CD4-positive, alpha-beta T cell treated with Interleukin-4 for 1 hour (primary cell): ENCODE results near the gene TCERG1L.

Experiments used
- DNase-seq, 2 donors: peaks; one replicate each; pipeline ENCODE4 v3.0.0-alpha.2; 2020 to 2022

TCERG1L gene

DNA sequence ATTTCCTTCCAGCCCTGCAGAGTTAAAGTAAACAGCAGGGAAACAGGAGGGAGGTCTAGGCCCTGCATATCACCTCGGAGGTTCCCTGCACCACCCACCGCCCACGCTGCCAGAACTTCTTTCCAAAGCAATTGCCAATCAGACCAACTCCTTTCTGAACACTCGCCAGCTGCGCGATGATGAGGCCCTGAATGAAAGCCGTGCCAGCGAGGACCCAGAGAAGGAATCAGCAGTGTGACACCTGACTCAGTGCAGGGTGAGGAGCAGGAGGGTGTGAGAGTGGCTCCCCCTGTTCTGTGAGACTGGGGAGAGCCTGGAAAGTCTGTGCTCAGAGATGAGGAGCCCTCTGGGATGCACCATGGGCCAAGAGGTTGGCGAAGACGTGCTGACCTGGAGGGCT is 3.3 kb upstream of the TCERG1L start:
- DNase-seq: no peak

DNA sequence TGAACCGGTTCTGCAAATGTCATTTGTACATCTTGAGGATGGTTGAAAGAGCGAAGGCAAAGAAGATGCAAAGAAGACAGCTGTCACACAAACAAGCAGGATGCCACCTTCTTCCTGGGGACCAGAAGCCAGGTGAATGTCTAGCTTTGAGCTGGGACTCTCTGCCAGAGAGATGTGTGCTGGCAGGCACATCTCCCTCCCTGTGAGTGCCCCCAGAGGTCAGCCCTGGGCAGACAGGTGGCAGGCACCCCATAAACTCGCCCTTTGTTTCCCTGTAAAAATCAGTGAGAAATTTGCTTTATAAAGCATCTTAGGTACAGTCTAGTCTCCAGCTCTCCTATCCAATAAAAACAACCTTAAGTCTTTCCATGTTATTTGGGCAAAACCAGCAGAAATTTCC is 2.6 kb upstream of the TCERG1L start:
- no peak for DNase-seq

DNA sequence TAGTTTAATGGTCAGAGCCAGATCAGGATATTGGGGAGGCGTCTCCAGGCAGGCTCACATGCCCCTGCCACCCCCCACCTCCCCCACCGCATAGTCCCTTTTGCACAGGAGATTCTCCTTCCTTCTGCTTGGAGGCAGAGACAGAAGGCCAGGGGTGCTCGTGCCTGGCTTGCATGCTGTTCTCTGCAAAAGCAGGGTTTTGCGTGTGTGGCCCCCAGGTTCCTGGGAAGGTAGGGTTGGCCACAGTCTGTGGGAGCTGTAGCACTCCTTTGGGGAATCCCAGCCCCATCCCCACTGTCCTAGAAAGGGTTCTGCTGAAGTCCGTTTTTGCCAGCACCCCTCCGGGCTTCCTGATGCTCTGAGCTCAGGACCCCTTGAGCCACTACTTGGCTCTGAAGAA is 1.9 kb upstream of the TCERG1L start:
- DNase-seq: no peak

DNA sequence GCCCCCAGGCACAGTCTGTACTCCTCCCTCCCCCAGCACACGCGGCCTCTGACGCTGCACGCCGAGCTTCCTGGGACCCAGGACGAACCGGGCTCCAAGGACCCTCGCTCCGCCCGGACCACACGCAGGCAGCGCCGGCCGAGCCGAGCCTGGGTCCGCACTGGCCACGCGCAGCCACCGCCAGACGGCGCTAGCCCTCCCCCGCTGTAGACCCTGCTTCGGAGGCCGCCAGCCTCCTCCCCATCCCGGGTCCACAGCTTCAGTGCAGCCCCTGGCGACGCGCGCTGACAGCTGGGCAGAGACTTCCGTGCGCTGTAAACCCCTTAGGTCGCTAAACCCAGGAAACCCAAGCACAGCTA is 936 bp upstream of the TCERG1L start:
- no peak for DNase-seq

DNA sequence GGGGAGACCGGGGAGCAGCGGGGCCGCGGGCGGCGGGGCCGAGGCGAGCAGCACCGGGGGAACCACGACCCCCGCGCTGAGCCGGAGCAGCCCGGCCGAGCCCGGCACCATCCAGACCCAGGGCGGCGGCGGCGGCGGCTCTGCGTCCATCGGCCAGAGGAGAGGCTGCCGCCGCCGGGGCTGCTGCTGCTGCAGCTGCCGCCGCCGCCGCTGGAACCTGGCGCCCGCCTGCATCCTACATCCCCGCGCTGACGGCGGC is 190 bp downstream of the TCERG1L start:
- no peak for DNase-seq

DNA sequence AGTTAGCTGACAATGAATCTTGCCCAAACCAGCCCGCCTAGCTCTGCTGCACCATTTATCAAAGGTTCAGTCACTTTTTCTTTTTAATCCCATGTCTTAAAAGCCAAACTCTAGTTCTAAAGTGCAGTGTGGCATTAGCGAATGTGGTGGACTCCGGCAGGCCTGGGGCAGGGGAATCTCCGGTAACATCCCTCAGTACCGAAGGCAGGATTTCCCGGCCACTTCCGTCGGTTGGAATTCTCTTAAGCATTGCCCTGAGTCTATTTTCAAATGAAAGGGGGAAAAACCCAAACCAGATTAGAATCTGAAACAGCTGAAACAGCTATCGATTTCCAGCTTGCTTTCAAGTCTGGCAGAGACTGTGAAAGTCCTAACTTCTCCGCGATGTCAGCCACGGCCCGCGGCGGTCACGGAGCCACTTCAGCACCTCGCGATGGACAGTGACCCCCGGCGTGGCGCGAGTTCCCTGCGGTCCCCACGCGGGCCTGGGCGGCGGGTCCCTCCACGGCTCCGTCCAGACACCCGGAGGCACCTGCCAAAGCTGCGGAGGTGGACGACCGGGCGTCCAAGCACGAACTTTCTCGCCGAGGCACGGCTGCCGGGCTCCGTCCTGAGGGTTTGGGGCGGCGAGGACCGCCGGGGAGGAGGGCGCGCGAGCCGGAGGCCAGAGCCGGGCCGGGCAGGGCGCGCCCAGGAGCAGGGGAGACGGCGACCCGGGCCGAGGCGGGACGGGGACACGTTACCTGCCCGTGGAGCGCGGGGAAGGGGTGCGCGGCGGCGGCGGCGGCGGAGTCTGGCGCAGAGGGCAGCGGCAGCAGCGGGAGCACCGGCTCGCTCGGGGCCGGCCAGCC is 745 bp downstream of the TCERG1L start:
- no peak for DNase-seq

DNA sequence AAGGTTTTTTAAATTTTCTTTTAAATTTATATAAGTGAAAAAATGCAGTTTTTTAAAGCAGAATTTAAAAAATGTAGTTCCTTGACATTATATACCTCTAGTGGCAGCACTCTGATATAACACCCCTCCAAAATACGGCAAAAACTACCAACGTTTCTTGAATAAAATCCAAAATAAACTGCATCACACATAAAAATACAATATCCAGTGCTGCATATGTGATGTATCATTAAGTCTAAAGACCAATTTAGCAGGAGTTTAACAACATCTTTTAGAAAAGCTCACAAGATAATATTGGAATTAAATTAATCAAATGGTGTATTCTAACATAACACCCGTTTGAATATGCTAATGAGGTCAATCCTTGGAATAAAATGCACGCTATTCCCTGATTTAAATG is 1.4 kb downstream of the TCERG1L start:
- DNase-seq: no peak

DNA sequence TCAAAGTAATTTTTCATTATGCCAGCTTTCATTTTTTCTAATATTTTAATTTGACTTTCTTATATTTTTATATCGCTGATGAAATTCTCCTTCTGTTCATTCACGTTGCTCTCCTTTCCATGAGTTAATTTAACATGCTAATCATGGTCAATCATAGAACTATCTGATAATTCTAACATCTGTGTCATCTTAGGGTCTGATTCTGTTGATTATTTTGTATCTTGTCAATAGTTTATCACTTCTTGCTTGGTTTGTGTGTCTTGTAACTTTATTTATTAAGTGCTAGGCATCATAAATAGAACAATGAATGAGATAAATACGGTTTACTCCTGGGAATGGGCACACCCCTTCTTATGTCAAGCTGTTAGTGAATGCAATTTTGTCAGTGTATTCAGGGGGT is 11.0 kb downstream of the TCERG1L start:
- no peak for DNase-seq

DNA sequence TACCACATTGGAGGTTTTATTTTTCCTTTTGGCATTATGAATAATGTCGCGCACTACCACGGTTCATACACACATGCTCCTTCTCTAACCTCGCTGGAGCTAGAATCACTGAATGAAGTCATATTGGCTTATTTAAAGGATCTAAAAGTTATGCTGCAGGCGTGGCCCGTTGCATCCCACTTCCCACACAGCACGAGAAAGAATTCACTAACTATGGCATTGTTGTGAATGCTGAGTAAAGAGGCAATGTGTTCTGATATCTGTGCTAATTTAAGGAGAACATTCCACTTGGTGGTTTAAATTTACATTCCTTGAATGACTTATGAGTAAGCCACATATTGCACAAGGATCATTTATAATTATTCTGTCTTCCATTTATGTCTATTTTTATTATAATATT is 20.7 kb downstream of the TCERG1L start:
- DNase-seq: no peak

DNA sequence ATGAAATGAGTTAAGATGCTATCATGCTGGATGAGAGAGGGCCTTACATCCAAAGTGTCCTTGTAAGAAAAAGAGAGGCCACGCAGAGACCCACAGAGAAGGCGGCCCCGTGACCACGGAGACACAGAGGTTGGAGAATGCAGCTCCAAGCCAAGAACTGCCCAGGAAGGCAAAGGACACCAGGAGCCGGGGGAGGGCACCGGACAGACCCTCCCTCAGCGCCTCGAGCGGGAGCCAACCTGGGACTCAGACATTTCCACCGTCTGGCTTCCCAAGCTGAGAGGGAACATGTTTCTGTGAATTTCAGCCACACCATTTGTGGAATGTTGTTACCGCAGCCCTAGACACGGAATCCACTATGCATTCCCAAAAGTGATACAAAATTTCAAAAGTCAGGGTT is 22.9 kb downstream of the TCERG1L start:
- no peak for DNase-seq

DNA sequence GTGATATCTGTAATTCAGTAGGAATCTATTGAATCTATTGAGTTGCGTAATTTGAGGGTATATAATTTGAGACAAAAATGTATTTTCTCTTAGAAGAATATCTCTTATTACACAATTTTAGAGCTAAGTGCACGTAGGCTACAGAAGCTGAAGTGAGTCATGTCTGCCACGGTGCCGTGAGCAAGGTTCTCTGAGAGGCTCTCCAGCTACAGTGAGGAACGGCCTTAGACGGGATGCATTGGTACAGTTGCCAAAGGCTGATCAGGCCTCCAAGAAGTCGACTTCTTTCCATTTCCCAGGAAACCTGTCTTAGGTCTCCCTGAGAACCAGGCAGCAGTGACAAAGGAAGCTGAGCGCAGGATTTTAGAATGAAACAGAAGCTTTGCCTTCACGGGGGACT is 28.6 kb downstream of the TCERG1L start:
- DNase-seq: no peak

DNA sequence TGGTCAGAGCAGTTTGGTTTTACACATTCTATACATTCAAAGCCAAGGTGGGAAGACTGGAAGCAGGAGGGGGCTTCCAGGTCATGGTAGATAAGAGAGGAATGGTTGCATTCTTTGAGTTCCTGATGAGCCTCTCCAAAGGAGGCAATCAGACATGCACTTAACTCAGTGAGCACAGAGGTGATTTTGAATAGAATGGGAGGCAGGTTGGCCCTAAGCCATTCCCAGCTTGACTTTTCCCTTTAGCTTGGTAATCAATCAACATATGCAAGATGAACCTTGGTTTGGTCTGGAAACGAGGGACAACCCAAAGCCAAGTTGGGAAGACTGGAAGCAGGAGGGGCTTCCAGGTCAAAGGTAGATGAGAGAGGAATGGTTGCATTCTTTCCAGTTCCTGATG is 31.4 kb downstream of the TCERG1L start:
- no peak for DNase-seq

DNA sequence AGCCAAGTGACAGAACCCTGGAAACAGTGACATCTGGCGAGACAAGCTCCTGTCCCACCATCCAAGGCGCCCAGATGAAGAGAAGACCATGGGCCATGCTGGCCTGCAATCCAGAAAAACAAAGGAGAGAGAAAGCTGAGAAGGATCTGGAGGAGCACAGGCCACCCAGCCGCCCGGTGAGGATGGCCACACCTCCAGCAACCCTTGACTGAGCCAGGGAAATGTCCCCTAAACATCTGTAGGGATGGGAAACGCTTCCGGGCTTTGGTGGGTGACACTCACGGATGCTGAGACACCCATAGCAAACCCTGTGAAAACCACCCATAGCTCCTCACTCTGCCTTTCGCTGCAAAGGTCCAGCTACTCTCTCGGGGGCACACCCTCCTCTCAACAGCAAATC is 32.0 kb downstream of the TCERG1L start:
- DNase-seq: no peak

DNA sequence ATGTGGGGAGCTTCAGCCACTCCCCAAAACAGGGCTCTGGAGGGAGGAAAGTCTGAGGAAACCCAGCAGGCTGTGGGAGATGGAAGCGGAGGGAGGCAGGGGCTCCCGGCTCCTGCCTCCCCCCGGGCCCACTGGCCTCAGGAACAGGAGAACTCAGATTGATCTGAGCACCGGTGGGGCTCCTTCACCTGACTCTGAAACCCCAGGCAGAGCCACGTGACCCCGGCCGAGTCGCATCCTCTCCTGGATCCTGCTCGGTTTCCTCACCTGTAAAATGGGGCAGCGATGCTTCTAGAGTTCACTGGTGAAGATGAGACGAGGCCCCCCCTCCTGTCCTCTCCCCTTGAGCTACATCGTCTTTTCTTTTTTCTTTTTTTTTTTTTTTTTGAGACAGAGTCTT is 33.6 kb downstream of the TCERG1L start:
- no peak for DNase-seq

DNA sequence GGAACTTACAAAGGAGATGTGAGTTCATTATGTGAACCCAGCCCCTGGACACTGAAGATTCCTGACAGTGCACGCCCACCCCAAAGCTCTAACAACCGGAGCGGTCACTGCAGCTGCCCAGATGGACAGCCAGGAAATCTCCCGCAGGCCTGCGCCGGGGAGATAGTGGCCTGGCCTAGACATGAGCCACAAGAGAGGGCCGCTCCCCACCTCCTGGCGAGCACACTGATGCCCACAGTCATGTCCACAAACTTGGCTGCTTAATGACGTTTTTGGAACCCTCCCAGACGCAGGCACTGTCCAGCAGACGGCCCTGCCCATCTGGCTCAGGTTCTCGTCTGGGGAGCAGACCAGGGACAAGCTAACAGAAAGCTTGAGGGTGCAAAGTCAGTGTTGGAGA is 34.2 kb downstream of the TCERG1L start:
- DNase-seq: no peak

DNA sequence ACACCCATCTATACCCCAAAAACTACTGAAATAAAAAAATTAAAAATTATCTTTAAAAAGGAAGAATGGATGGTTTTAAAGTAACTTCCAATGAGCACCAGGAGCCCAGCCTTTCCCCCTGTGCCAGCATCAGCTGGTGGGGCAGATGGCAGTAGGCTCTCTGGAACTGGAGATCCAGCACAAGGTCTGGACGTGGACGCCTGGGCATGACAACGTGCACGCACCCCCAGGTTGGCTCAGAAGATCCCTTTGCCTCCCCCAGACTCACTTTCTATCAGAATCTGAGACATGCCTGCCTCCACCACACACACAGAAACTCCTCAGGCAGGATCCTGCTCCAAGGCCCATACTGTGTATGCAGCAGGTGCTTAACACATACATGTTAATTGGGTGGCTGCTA is 35.8 kb downstream of the TCERG1L start:
- no peak for DNase-seq

DNA sequence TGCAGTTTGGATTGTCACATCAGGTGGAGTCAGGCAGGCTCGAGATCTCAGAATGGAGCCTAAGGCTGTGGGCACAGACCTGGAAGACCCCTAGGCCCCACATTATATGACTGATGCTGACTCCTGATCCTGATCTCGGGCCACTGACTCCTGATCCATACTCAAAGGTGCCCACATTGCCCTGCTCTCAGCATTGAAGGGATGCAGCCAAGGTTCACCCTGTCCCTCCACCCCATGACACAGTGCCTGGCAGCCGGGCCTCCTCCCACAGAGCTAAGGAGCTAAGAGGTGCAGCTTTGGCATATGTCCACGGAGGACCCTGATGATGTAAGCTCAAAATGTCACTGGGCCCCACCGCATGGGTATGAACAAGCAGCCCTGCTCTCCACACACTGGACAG is 36.6 kb downstream of the TCERG1L start:
- DNase-seq: no peak

DNA sequence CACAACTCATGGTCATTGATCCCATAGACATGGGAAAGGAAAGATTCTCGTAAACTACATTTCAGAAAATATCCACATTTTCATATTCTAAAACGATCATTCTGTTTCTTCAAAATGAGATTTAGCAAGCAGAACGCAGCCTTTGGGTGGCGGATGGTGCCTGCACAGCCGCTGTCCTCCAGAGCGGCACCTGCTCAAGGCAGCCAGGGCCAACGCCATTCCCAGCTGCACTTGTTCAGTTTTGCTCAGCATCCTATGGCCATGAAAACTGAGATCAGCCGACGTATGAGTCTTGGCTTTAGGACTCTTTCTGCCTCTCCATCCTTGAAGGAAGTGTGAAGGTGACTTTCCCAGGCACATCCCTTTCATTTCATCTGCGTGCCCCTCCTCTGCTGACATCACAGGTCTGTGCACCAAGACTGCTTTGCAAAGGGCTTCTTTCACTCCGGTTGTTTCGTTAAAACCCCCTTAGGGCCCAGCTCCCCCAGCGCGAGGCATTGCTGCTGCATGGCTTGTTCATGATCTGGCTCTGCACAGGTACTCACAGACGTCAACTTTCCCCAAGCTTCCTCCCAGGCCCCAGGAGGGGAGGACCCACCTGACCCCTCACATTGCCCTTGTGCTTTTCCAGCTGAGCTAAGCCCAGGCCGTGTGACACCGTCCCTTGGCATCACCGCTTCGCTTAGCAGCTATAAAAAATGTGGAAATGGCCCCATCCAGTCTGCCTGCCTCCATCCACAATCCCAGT is 37.2 kb downstream of the TCERG1L start:
- no peak for DNase-seq

DNA sequence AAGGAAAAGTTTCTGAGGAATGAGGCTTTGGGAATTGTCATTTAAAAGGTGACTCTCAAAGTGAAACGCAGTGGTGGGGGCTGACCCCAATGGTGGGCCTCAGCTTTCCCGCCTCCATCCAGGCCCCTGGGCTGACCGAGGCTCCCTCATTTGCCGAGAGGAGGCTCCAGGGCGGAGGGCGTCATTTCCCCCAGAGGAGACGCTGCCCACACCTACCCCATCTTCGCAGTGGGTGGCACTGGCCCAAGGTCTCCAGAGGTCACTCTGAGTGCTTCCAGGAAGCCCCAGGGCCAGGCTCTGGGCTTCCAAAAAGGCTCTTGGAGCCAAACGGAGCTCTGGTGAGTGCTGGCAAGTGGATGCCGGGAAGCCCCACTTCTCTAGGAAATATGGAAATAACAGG is 38.0 kb downstream of the TCERG1L start:
- DNase-seq: no peak

DNA sequence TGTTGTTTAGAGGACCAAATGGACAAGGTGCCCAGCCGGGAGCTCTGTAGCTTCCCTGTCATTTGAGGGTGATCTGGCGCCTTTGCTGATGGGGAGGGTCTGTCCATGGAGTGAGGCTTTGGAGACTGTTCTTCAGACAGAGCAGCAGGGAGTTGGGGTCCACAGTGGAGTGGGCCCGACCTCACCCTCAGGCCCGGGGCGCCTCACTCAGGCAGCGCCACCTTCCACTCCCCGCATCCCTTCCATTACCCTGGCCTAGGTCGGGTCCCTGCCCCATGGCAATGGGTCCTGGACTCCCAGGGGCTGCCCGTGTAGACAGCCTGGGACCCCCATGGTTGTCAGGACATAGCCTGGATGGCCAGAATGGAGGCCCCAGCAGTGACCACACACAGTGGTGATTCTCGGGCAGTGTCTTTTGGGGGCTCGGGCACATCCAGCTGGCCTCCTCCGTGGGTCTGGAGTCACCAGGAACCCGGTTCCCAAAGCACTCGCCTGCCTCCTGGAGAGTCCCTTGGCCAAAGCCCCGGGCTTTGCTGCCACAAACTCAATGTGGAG is 38.5 kb downstream of the TCERG1L start:
- no peak for DNase-seq

DNA sequence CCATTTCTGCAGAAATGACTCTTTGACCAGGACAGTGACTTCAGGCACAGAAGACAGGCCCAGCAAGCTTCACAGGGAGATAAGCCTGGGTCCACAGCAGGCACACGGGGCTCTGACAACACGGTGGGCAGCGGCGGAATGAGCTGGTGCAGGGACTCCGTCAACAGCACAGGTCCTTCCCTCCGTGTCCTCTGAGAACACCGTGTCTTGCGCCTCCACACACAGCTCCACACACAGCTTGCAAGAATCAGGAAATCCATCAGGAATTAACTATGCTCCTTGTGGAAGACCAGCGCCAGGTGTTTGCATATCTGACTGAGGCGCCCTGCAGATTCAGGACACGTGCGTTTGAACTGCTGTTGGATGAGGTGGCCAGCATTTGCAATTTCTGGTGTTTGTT is 39.6 kb downstream of the TCERG1L start:
- DNase-seq: no peak

DNA sequence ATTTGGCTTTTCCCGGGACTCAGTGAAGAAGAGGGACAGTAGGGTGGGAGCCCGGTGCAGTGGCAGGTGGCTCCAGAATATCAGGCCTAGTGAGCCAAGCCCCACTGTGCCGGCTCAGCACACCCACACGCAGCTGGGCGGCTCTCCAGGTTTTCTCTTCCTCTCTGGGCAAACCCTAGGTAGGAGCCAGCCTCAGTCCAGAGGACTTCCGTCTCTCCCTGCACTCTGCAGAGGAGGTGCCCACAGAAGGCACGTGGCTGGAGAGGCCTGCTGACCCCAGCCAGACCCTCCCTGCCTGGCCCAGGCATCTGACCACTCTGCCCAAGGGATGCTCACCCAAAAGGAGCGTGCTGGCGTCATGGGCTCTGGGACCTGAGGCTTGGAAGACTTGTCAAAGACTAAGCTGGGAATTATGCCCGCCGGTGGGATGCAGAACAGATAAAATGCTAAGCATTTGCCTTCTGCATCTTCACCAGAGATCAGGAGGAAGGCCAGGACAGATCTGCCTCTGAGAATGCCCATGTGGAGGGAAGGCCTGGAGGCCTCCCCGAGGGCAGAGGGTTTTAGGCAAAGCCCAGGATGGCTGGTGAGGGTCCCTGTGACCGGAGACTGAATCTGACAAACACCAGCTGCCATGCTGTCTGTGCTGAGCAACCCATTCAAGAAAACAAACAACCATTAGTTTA is 40.2 kb downstream of the TCERG1L start:
- no peak for DNase-seq

DNA sequence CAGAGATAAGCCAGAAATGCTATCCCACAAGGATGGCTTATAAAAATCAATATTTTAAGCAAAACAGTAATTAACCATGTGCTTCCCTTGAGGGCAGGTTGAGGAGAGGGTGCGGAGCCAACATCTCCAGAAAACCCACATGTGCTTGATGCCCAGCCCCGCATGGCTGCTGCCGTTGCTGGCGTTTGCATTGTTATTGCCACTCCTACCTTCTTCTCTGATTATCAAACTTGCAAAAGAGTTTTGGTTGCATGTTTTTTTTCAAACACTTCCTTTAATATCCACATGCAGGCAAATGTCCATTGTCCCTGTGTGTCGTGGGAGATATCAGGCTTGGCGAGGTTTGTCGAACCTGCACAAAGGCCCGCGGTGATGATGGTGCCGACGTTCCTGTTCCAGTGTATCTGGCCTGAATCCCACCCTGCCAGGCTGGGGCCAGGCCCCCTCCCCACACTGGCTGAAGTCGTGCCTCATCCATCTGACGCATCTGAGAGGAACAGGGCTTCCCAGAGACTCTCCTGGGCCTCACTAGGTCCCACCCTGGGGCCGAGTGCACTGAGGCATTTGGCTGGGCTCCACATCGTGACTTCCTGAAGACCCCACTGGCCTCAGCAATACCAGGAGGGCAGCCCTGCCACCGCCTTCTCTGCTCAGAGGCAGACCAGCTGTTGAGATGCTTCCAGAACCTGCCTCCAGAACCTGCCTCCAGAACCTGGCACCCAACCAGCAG is 40.9 kb downstream of the TCERG1L start:
- DNase-seq: no peak
